Measurements from ENCODE around the gene TDP1.

GRCh38 chr14:89918721-89919120, 37.0 kb upstream of the TDP1 start:
- TF ChIP-seq, protein P1, sequence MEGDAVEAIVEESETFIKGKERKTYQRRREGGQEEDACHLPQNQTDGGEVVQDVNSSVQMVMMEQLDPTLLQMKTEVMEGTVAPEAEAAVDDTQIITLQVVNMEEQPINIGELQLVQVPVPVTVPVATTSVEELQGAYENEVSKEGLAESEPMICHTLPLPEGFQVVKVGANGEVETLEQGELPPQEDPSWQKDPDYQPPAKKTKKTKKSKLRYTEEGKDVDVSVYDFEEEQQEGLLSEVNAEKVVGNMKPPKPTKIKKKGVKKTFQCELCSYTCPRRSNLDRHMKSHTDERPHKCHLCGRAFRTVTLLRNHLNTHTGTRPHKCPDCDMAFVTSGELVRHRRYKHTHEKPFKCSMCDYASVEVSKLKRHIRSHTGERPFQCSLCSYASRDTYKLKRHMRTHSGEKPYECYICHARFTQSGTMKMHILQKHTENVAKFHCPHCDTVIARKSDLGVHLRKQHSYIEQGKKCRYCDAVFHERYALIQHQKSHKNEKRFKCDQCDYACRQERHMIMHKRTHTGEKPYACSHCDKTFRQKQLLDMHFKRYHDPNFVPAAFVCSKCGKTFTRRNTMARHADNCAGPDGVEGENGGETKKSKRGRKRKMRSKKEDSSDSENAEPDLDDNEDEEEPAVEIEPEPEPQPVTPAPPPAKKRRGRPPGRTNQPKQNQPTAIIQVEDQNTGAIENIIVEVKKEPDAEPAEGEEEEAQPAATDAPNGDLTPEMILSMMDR (IDR thresholded peaks at IDR 0.05), result no peak
- TF ChIP-seq POLR2AphosphoS5 (IDR thresholded peaks at IDR 0.05) (no peak), POLR2A (IDR thresholded peaks at IDR 0.05) (no peak), EP300 (IDR thresholded peaks at IDR 0.05) (no peak)
